SU-DHL-6 (cell line): ENCODE measurements around the gene PMEPA1.

Experiments
- H2AFZ ChIP-seq: fragments of 200-600 bp; sonication (generic); 2 replicates; pipeline ENCODE4 v1.6.1; 2014; ENCODE audit warnings: low read depth, mild to moderate bottlenecking, moderate library complexity, mixed read lengths, antibody characterized with exemption, low read length; ENCODE audit not compliant: severe bottlenecking
- H3F3A ChIP-seq: fragments of 200-600 bp; shearing (Covaris generic); 2 replicates; pipeline ENCODE4 v1.6.0; 2016; ENCODE audit warnings: antibody characterized with exemption, mild to moderate bottlenecking; ENCODE audit not compliant: insufficient read depth
- H3K27ac ChIP-seq: fragments of 200-600 bp; sonication (generic); 2 replicates; pipeline ENCODE4 v1.5.1; 2016; ENCODE audit warnings: low read depth, mild to moderate bottlenecking, low read length, moderate library complexity, mixed read lengths
- H3K27me3 ChIP-seq: fragments of 200-600 bp; sonication (generic), shearing (Covaris generic); 2 replicates; pipeline ENCODE4 v1.6.0; 2014; ENCODE audit warnings: mild to moderate bottlenecking, low read length
- H3K36me3 ChIP-seq: fragments of 200-600 bp; sonication (generic); 2 replicates; pipeline ENCODE4 v1.6.1; 2014; ENCODE audit warnings: mild to moderate bottlenecking, low read length, mixed read lengths
- H3K4me2 ChIP-seq: fragments of 300-600, 200-600 bp; shearing (Covaris generic), sonication (generic); 2 replicates; pipeline ENCODE4 v1.6.0; 2014; ENCODE audit warnings: low read length, low read depth, mild to moderate bottlenecking; ENCODE audit not compliant: poor library complexity, severe bottlenecking
- H3K4me3 ChIP-seq: fragments of 200-600 bp; sonication (generic); 2 replicates; pipeline ENCODE4 v1.5.1; 2014; ENCODE audit warnings: antibody characterized with exemption, low read length, mild to moderate bottlenecking, mixed read lengths; ENCODE audit not compliant: insufficient read depth, poor library complexity, severe bottlenecking
- H3K79me2 ChIP-seq: fragments of 200-600 bp; sonication (generic); 2 replicates; pipeline ENCODE4 v1.6.1; 2014; ENCODE audit warnings: mild to moderate bottlenecking, low read length, moderate library complexity; ENCODE audit not compliant: insufficient read depth
- H3K9ac ChIP-seq: fragments of 200-600 bp; sonication (generic); 2 replicates; pipeline ENCODE4 v1.7.0; 2014; ENCODE audit warnings: mild to moderate bottlenecking, low read length
- H3K9me2 ChIP-seq: fragments of 200-600 bp; sonication (generic); replicated peaks from 2 replicates; pipeline ENCODE4 v1.6.1; 2014; ENCODE audit warnings: low read length; ENCODE audit not compliant: insufficient read depth
- H3K9me3 ChIP-seq: fragments of 200-600 bp; sonication (generic); 2 replicates; pipeline ENCODE4 v1.6.1; 2014; ENCODE audit warnings: low read length, mixed read lengths; ENCODE audit not compliant: insufficient read depth
- H4K20me1 ChIP-seq: fragments of 200-600 bp; sonication (generic); 2 replicates; pipeline ENCODE4 v1.6.1; 2014; ENCODE audit warnings: low read depth, mild to moderate bottlenecking, antibody characterized with exemption, low read length, moderate library complexity, mixed read lengths
- EZH2phosphoT487 ChIP-seq: fragments of 200-600 bp; sonication (generic), shearing (Covaris generic); conservative IDR thresholded peaks from 2 replicates; pipeline ENCODE4 v1.6.1; 2018; ENCODE audit warnings: mild to moderate bottlenecking, antibody characterized with exemption, low read length, moderate library complexity, mixed read lengths
- TF ChIP-seq, protein P1 (sequence below): fragments of 200-600 bp; sonication (generic); IDR thresholded peaks from one replicate; pipeline ENCODE4 v1.5.1; 2017; ENCODE audit warnings: antibody characterized with exemption, mild to moderate bottlenecking, low read length, moderate library complexity; ENCODE audit not compliant: insufficient read depth, poor library complexity, severe bottlenecking

PMEPA1 gene

DNA sequence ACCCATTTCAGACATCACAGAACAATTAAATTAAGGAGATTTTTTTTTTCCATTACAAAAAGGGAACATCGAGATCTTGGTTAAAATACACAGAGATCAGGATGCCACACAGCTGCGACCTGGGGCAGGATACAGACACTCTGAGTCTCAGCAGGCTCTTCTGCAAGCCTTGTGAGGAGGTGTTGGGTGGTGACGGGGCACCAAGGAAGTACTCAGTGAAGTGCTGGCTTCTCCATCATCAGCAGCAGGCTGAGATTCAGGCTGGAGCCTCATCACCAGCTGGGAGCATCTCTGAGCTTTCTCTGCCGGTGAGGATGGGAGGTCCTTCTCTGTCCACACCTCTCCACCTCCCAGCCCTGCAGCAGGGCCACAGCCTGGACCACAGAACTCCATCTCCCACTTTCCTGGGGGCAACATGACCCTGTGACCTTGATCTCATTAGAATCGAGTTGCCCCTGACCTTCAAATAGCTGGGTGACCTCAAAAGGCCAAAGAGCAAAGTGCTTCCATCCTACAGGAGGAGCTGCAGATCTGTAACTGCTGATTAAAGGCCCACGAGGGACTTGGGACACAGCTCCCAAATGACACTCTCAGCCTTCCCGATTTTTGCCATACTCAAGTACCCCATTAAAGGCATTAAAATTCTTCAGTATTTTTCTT, 16.0 kb downstream of the PMEPA1 start:
- no peaks in the 10 kb centered on the region for H3K79me2 ChIP-seq

DNA sequence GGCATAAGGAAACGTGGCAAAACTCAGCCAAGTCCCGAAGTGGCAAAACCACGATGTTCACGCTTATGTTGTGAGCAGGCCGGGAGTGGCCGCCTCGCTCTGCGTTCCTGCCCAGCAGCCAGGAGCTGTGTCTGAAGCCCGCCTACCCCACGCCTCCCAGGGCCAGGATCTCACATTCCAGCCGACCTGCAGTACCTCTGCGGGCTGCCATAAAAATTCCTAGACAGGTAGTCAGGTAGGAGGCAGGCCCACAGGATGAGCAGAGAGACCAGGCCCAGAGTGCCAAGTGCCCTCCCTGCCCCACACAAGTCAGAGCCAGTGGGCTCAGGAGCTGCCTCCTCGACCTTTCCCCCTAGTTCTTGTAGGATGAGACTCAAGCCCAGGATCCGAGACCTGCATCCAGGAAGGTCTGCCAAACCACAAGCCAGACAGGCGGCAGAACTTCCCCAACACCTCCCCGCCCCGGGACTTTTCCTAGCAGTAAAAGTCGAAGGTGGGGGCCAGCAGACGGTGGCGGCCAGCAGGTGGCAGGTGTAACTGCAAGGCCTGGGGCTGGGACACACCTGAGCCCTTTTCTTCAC, 16.7 kb downstream of the PMEPA1 start:
- Histone ChIP-seq H3K36me3 (no peaks in the 10 kb centered on the region), H3K9me2 (no peaks in the 10 kb centered on the region), H3K4me3 (no peak overlapping the region), H4K20me1 (no peaks in the 10 kb centered on the region), H2AFZ (no peak overlapping the region), H3K4me2 (peak overlapping the region; percentile 19), H3K9ac (no peak overlapping the region), H3K9me3 (no peaks in the 10 kb centered on the region), H3F3A (no peaks in the 10 kb centered on the region), H3K79me2 (no peaks in the 10 kb centered on the region), H3K27me3 (no peaks in the 10 kb centered on the region), H3K27ac (no peak overlapping the region)
- no peak for TF ChIP-seq EZH2phosphoT487
- TF ChIP-seq, protein P1, sequence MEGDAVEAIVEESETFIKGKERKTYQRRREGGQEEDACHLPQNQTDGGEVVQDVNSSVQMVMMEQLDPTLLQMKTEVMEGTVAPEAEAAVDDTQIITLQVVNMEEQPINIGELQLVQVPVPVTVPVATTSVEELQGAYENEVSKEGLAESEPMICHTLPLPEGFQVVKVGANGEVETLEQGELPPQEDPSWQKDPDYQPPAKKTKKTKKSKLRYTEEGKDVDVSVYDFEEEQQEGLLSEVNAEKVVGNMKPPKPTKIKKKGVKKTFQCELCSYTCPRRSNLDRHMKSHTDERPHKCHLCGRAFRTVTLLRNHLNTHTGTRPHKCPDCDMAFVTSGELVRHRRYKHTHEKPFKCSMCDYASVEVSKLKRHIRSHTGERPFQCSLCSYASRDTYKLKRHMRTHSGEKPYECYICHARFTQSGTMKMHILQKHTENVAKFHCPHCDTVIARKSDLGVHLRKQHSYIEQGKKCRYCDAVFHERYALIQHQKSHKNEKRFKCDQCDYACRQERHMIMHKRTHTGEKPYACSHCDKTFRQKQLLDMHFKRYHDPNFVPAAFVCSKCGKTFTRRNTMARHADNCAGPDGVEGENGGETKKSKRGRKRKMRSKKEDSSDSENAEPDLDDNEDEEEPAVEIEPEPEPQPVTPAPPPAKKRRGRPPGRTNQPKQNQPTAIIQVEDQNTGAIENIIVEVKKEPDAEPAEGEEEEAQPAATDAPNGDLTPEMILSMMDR: peak; percentile 28

More for the DNA sequence above, 16.0 kb downstream of the PMEPA1 start:
- no peaks in the 10 kb centered on the region for H3K9me2 ChIP-seq
- no peaks in the 10 kb centered on the region for H3K36me3 ChIP-seq
- H2AFZ ChIP-seq: no peak overlapping the region
- no peaks in the 10 kb centered on the region for H3K27me3 ChIP-seq
- no peaks in the 10 kb centered on the region for H4K20me1 ChIP-seq
- H3K9me3 ChIP-seq: no peaks in the 10 kb centered on the region
- TF ChIP-seq EZH2phosphoT487: no peak
- TF ChIP-seq, protein P1: no peak
- H3K27ac ChIP-seq: peak overlapping the region; percentile 39
- H3F3A ChIP-seq: no peaks in the 10 kb centered on the region
- no peak overlapping the region for H3K4me3 ChIP-seq
- H3K9ac ChIP-seq: peak overlapping the region; percentile 25; the same call in 1 of the 2 replicates
- H3K4me2 ChIP-seq: peak overlapping the region; percentile 19

DNA sequence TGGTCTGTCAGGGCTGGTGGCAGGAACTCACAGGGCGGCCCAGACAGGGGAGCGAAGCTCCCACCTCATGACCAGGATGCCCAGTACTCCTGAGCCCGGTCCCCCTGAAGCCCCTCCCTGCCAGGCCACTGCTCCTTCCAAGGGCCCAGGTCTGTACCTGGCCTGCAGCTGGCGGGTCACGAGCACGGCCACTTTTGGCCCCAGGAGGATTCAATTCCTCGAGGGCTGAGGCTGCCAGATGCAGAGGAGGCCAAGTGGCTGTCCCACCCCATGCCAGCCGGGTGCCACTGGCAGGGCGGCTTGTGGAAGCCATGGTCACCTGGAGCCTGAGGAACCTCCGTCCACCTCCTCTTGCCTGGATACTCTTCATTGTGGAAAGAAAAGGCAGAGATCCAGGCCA, 17.4 kb downstream of the PMEPA1 start:
- Histone ChIP-seq H3K79me2 (no peaks in the 10 kb centered on the region), H3F3A (no peaks in the 10 kb centered on the region), H2AFZ (no peak overlapping the region), H3K9me3 (no peaks in the 10 kb centered on the region), H3K4me2 (no peak overlapping the region), H3K36me3 (no peaks in the 10 kb centered on the region), H3K27ac (no peak overlapping the region), H3K9me2 (no peaks in the 10 kb centered on the region), H3K27me3 (no peaks in the 10 kb centered on the region), H4K20me1 (no peaks in the 10 kb centered on the region), H3K4me3 (no peak overlapping the region), H3K9ac (no peak overlapping the region)
- TF ChIP-seq, protein P1: no peak
- no peak for TF ChIP-seq EZH2phosphoT487
